WTC11 (cell line): ENCODE results near the gene TEX101. TPM values are rescaled to one million over a fixed set of nuclear protein-coding genes. Genes with fewer than 3 reads are reported as not detected.

ENCODE experiments used
- ATAC-seq: fragments of 200-7000 bp; cut with Tn5 transposase; 2 replicates; pipeline ENCODE4 v1.10.0; 2021; ENCODE audit warnings: mild to moderate bottlenecking, moderate library complexity
- CTCF ChIA-PET: fragments of 300-600 bp; sonication (Branson Sonifier 250); formaldehyde crosslinking; loops from one replicate; lab custom pipeline; 2021; ENCODE audit warnings: antibody characterized with exemption; lab: Charles Lee
- POLR2A ChIA-PET: fragments of 350-600 bp; sonication (Branson Sonifier 250); formaldehyde crosslinking; loops from one replicate; lab custom pipeline; 2021; ENCODE audit warnings: antibody characterized with exemption; lab: Charles Lee
- DNase-seq: peaks from one replicate; pipeline ENCODE4 v3.0.0; 2021; ENCODE audit warnings: low spot score
- H3K27ac Mint-ChIP-seq: 2 replicates; pipeline ENCODE4 v1.8.0; 2021; ENCODE audit warnings: mixed read lengths
- H3K27me3 Mint-ChIP-seq: 2 replicates; pipeline ENCODE4 v1.8.0; 2021; ENCODE audit warnings: low read depth, mild to moderate bottlenecking, moderate library complexity, mixed read lengths
- H3K36me3 Mint-ChIP-seq: 2 replicates; pipeline ENCODE4 v1.8.0; 2021; ENCODE audit warnings: mixed read lengths
- H3K4me1 Mint-ChIP-seq: 2 replicates; pipeline ENCODE4 v1.8.0; 2022; ENCODE audit warnings: mixed read lengths
- H3K4me3 Mint-ChIP-seq: 2 replicates; pipeline ENCODE4 v1.8.0; 2021; ENCODE audit warnings: mild to moderate bottlenecking, moderate library complexity, mixed read lengths
- H3K9me3 Mint-ChIP-seq: 2 replicates; pipeline ENCODE4 v1.8.0; 2021; ENCODE audit warnings: mixed read lengths
- ATF1 ChIP-seq: sonication (generic); formaldehyde crosslinking; IDR thresholded peaks from 2 replicates; pipeline ENCODE4 v1.8.1; 2023; ENCODE audit warnings: mild to moderate bottlenecking, moderate library complexity, missing genetic modification reagents
- CBFB ChIP-seq: sonication (generic); formaldehyde crosslinking; IDR thresholded peaks from 2 replicates; pipeline ENCODE4 v1.8.1; 2022; ENCODE audit warnings: mild to moderate bottlenecking, low read depth, missing genetic modification reagents
- EMX1 ChIP-seq: fragments of 250-450 bp; sonication (Bioruptor Pico); IDR thresholded peaks from 2 replicates; pipeline ENCODE4 v1.8.0; 2021; ENCODE audit warnings: mild to moderate bottlenecking
- ETV6 ChIP-seq: sonication (generic); formaldehyde crosslinking; IDR thresholded peaks from 2 replicates; pipeline ENCODE4 v1.8.1; 2022; ENCODE audit warnings: mild to moderate bottlenecking, missing genetic modification reagents
- FOXJ3 ChIP-seq: sonication (generic); formaldehyde crosslinking; IDR thresholded peaks from 2 replicates; pipeline ENCODE4 v1.9.0; 2021; ENCODE audit warnings: missing genetic modification reagents, mild to moderate bottlenecking, borderline replicate concordance
- GTF2I ChIP-seq: fragments of 250-450 bp; sonication (Bioruptor Pico); conservative IDR thresholded peaks from 2 replicates; pipeline ENCODE4 v1.4.0; 2021; ENCODE audit warnings: mild to moderate bottlenecking
- SMAD3 ChIP-seq: sonication (generic); formaldehyde crosslinking; IDR thresholded peaks from 2 replicates; pipeline ENCODE4 v1.8.0; 2022; ENCODE audit warnings: missing genetic modification reagents, mild to moderate bottlenecking, borderline replicate concordance
- TP53 ChIP-seq: sonication (generic); formaldehyde crosslinking; IDR thresholded peaks from 2 replicates; pipeline ENCODE4 v1.8.1; 2023; ENCODE audit warnings: mild to moderate bottlenecking, missing genetic modification reagents
- ZBTB21 ChIP-seq: sonication (generic); formaldehyde crosslinking; IDR thresholded peaks from 2 replicates; pipeline ENCODE4 v1.8.1; 2023; ENCODE audit warnings: mild to moderate bottlenecking, missing genetic modification reagents, borderline replicate concordance
- ZNF121 ChIP-seq: sonication (generic); formaldehyde crosslinking; IDR thresholded peaks from 2 replicates; pipeline ENCODE4 v1.8.0; 2023; ENCODE audit warnings: missing genetic modification reagents
- ZNF396 ChIP-seq: fragments of 250-450 bp; sonication (Bioruptor Pico); IDR thresholded peaks from 2 replicates; pipeline ENCODE4 v1.8.0; 2021; ENCODE audit warnings: mild to moderate bottlenecking, moderate library complexity, borderline replicate concordance
- ZNF416 ChIP-seq: fragments of 250-450 bp; sonication (Bioruptor Pico); IDR thresholded peaks from 2 replicates; pipeline ENCODE4 v1.9.0; 2021; ENCODE audit warnings: mild to moderate bottlenecking, inconsistent platforms
- total RNA-seq: library from RNA; stranded (reverse); gene quantifications from 3 replicates; pipeline ENCODE4 v1.2.3, GENCODE V29; 2021
- TF ChIP-seq, protein P1 (sequence below): sonication (generic); formaldehyde crosslinking; IDR thresholded peaks from 2 replicates; pipeline ENCODE4 v1.8.1; 2022; ENCODE audit warnings: mild to moderate bottlenecking, missing genetic modification reagents, moderate library complexity, borderline replicate concordance
- TF ChIP-seq, protein P2 (sequence below): sonication (generic); formaldehyde crosslinking; IDR thresholded peaks from 2 replicates; pipeline ENCODE4 v1.8.1; 2023; ENCODE audit warnings: mild to moderate bottlenecking, missing genetic modification reagents, moderate library complexity
- TF ChIP-seq, protein P3 (sequence below): sonication (generic); formaldehyde crosslinking; IDR thresholded peaks from 2 replicates; pipeline ENCODE4 v1.8.1; 2023; ENCODE audit warnings: mild to moderate bottlenecking, moderate library complexity, missing genetic modification reagents
- TF ChIP-seq, protein P4 (sequence below): sonication (generic); formaldehyde crosslinking; IDR thresholded peaks from 2 replicates; pipeline ENCODE4 v1.8.1; 2022; ENCODE audit warnings: low read depth, mild to moderate bottlenecking, moderate library complexity, missing genetic modification reagents, borderline replicate concordance
- TF ChIP-seq, protein P5 (sequence below): fragments of 250-450 bp; sonication (Bioruptor Pico); IDR thresholded peaks from 2 replicates; pipeline ENCODE4 v2.1.2; 2022; ENCODE audit warnings: mild to moderate bottlenecking, moderate library complexity
- TF ChIP-seq, protein P6 (sequence below): fragments of 250-450 bp; sonication (Bioruptor Pico); IDR thresholded peaks from 2 replicates; pipeline ENCODE4 v1.9.0; 2021; ENCODE audit warnings: moderate library complexity, mild to moderate bottlenecking, inconsistent platforms, borderline replicate concordance
- TF ChIP-seq, protein P7 (sequence below): sonication (generic); formaldehyde crosslinking; IDR thresholded peaks from 2 replicates; pipeline ENCODE4 v1.8.0; 2022; ENCODE audit warnings: mild to moderate bottlenecking, missing genetic modification reagents
- TF ChIP-seq, protein P8 (sequence below): sonication (generic); formaldehyde crosslinking; IDR thresholded peaks from 2 replicates; pipeline ENCODE4 v1.8.0; 2023; ENCODE audit warnings: missing genetic modification reagents

The TEX101 gene
- total RNA-seq, 1 experiment from 2014 or later = not detected

DNA sequence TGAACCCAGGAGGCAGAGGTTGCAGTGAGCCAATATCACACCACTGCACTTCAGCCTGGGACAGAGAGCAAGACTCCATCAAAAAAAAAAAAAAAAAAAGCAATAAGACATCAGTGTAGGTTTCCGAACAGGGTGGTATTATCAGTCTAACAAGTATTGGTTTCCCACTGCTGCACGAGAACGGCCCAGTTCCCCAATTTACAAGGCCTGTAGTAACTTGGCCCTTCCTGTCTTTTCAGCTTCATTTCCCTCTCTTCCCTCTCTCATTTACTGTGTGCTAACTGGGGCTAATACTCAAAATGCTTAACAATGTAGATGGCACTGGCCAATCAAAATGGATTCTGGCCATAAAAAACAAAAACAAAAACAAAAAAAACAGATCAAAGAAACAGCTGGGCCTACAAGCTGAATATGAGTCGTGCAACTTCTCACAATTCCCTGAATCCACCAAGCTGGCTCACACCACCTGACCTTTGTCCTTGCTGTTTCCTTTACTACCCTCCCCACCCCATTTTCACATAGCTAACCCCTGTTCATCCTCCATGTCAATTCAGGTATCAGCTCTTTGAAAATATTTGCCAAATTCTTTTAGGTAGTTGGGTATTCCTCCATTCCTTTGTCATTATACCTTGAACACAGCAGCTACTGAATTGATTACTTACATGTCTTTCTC, 2.4 kb downstream of the TEX101 start:
- ATAC-seq (no peak), DNase-seq (no peak)
- no peak for TF ChIP-seq ZNF396 (CRISPR knock-in tag)
- TF ChIP-seq, protein P1, sequence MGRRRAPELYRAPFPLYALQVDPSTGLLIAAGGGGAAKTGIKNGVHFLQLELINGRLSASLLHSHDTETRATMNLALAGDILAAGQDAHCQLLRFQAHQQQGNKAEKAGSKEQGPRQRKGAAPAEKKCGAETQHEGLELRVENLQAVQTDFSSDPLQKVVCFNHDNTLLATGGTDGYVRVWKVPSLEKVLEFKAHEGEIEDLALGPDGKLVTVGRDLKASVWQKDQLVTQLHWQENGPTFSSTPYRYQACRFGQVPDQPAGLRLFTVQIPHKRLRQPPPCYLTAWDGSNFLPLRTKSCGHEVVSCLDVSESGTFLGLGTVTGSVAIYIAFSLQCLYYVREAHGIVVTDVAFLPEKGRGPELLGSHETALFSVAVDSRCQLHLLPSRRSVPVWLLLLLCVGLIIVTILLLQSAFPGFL (CRISPR knock-in tag) = no peak
- no peak for TF ChIP-seq FOXJ3
- TF ChIP-seq, protein P2, sequence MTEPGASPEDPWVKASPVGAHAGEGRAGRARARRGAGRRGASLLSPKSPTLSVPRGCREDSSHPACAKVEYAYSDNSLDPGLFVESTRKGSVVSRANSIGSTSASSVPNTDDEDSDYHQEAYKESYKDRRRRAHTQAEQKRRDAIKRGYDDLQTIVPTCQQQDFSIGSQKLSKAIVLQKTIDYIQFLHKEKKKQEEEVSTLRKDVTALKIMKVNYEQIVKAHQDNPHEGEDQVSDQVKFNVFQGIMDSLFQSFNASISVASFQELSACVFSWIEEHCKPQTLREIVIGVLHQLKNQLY = no peak
- TF ChIP-seq CBFB (CRISPR knock-in tag) = no peak
- TF ChIP-seq ATF1 = no peak
- no peak for TF ChIP-seq ETV6 (CRISPR knock-in tag)
- TF ChIP-seq ZNF121 (CRISPR knock-in tag) = no peak
- TF ChIP-seq ZBTB21 = no peak
- TF ChIP-seq, protein P3, sequence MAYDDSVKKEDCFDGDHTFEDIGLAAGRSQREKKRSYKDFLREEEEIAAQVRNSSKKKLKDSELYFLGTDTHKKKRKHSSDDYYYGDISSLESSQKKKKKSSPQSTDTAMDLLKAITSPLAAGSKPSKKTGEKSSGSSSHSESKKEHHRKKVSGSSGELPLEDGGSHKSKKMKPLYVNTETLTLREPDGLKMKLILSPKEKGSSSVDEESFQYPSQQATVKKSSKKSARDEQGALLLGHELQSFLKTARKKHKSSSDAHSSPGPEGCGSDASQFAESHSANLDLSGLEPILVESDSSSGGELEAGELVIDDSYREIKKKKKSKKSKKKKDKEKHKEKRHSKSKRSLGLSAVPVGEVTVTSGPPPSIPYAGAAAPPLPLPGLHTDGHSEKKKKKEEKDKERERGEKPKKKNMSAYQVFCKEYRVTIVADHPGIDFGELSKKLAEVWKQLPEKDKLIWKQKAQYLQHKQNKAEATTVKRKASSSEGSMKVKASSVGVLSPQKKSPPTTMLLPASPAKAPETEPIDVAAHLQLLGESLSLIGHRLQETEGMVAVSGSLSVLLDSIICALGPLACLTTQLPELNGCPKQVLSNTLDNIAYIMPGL (CRISPR knock-in tag) = no peak
- TF ChIP-seq, protein P4, sequence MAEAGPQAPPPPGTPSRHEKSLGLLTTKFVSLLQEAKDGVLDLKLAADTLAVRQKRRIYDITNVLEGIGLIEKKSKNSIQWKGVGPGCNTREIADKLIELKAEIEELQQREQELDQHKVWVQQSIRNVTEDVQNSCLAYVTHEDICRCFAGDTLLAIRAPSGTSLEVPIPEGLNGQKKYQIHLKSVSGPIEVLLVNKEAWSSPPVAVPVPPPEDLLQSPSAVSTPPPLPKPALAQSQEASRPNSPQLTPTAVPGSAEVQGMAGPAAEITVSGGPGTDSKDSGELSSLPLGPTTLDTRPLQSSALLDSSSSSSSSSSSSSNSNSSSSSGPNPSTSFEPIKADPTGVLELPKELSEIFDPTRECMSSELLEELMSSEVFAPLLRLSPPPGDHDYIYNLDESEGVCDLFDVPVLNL (CRISPR knock-in tag) = no peak
- Mint-ChIP-seq H3K4me1 (peaks cover 28% of the 10 kb centered on the region), H3K27me3 (peaks cover 2% of the 10 kb centered on the region; the same call in 1 of the 2 replicates), H3K27ac (no peak overlapping the region), H3K36me3 (peaks cover 22% of the 10 kb centered on the region), H3K4me3 (no peak overlapping the region), H3K9me3 (peaks cover 35% of the 10 kb centered on the region)
- CTCF ChIA-PET = interaction anchor here (0.9 to 3.2 kb wide), 4 partner anchors 8 to 102 kb away, joined by 3 to 12 read pairs (median 5); no protein-coding TSS in a partner anchor
- POLR2A ChIA-PET = no interaction called here

DNA sequence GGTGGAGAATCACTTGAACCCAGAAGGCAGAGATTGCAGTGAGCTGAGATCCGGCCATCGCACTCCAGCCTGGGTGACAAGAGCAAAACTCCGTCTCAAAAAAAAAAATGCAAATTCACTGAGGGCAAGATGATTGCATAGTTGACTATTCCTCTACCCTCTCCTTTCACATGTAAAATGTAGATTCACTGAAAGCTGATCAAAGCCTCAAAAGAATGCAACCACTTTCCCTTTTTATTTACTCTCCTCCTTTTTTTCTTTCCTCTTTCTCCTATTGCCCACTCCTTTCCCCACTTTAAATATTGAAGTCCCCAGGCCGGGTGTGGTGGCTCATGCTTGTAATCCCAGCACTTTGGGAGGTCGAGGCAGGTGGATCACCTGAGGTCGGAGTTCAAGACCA, 6.3 kb downstream of the TEX101 start:
- TF ChIP-seq SMAD3 (CRISPR knock-in tag) = no peak
- TF ChIP-seq CBFB (CRISPR knock-in tag) = no peak
- TF ChIP-seq, protein P5, sequence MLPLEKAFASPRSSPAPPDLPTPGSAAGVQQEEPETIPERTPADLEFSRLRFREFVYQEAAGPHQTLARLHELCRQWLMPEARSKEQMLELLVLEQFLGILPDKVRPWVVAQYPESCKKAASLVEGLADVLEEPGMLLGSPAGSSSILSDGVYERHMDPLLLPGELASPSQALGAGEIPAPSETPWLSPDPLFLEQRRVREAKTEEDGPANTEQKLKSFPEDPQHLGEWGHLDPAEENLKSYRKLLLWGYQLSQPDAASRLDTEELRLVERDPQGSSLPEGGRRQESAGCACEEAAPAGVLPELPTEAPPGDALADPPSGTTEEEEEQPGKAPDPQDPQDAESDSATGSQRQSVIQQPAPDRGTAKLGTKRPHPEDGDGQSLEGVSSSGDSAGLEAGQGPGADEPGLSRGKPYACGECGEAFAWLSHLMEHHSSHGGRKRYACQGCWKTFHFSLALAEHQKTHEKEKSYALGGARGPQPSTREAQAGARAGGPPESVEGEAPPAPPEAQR (CRISPR knock-in tag) = no peak
- no peak for TF ChIP-seq ZNF416 (CRISPR knock-in tag)
- no peak for TF ChIP-seq EMX1 (CRISPR knock-in tag)
- no peak for TF ChIP-seq TP53 (CRISPR knock-in tag)
- TF ChIP-seq, protein P6, sequence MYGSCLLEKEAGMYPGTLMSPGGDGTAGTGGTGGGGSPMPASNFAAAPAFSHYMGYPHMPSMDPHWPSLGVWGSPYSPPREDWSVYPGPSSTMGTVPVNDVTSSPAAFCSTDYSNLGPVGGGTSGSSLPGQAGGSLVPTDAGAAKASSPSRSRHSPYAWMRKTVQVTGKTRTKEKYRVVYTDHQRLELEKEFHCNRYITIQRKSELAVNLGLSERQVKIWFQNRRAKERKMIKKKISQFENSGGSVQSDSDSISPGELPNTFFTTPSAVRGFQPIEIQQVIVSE = no peak
- TF ChIP-seq, protein P7, sequence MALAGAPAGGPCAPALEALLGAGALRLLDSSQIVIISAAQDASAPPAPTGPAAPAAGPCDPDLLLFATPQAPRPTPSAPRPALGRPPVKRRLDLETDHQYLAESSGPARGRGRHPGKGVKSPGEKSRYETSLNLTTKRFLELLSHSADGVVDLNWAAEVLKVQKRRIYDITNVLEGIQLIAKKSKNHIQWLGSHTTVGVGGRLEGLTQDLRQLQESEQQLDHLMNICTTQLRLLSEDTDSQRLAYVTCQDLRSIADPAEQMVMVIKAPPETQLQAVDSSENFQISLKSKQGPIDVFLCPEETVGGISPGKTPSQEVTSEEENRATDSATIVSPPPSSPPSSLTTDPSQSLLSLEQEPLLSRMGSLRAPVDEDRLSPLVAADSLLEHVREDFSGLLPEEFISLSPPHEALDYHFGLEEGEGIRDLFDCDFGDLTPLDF (CRISPR knock-in tag) = no peak
- TF ChIP-seq, protein P8, sequence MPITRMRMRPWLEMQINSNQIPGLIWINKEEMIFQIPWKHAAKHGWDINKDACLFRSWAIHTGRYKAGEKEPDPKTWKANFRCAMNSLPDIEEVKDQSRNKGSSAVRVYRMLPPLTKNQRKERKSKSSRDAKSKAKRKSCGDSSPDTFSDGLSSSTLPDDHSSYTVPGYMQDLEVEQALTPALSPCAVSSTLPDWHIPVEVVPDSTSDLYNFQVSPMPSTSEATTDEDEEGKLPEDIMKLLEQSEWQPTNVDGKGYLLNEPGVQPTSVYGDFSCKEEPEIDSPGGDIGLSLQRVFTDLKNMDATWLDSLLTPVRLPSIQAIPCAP (CRISPR knock-in tag) = no peak
- TF ChIP-seq, protein P4 (CRISPR knock-in tag) = no peak
- no peak for TF ChIP-seq GTF2I (CRISPR knock-in tag)

More for the DNA sequence above, 6.3 kb downstream of the TEX101 start:
- POLR2A ChIA-PET = interaction anchor here (0.9 kb wide), 1 partner anchor 791 kb away, joined by 6 read pairs; the partner anchor contains the start of gene ZNF227
- Mint-ChIP-seq H3K27ac (peak overlapping the region; percentile 48), H3K27me3 (no peaks in the 10 kb centered on the region), H3K4me1 (peaks cover 42% of the 10 kb centered on the region), H3K36me3 (peaks cover 7% of the 10 kb centered on the region; the same call in 1 of the 2 replicates), H3K9me3 (peaks cover 16% of the 10 kb centered on the region), H3K4me3 (no peak overlapping the region; the same call in 1 of the 2 replicates)
- ATAC-seq (peak; percentile 53), DNase-seq (no peak)
- CTCF ChIA-PET = interaction anchor here (1.2 to 1.6 kb wide), 4 partner anchors 12 to 115 kb away, joined by 3 to 9 read pairs (median 4); no protein-coding TSS in a partner anchor
